WTC11 (cell line): Measurements from ENCODE around the gene POLR1G. TPM values are rescaled to one million over a fixed set of nuclear protein-coding genes. Genes with fewer than 3 reads are reported as not detected.

Experiments
- ATAC-seq: fragments of 200-7000 bp; cut with Tn5 transposase; 2 replicates; pipeline ENCODE4 v1.10.0; 2021; ENCODE audit warnings: mild to moderate bottlenecking, moderate library complexity
- CTCF ChIA-PET: fragments of 300-600 bp; sonication (Branson Sonifier 250); formaldehyde crosslinking; loops from one replicate; lab custom pipeline; 2021; ENCODE audit warnings: antibody characterized with exemption; lab: Charles Lee
- POLR2A ChIA-PET: fragments of 350-600 bp; sonication (Branson Sonifier 250); formaldehyde crosslinking; loops from one replicate; lab custom pipeline; 2021; ENCODE audit warnings: antibody characterized with exemption; lab: Charles Lee
- DNase-seq: peaks from one replicate; pipeline ENCODE4 v3.0.0; 2021; ENCODE audit warnings: low spot score
- H3K27ac Mint-ChIP-seq: 2 replicates; pipeline ENCODE4 v1.8.0; 2021; ENCODE audit warnings: mixed read lengths
- H3K27me3 Mint-ChIP-seq: 2 replicates; pipeline ENCODE4 v1.8.0; 2021; ENCODE audit warnings: low read depth, mild to moderate bottlenecking, moderate library complexity, mixed read lengths
- H3K36me3 Mint-ChIP-seq: 2 replicates; pipeline ENCODE4 v1.8.0; 2021; ENCODE audit warnings: mixed read lengths
- H3K4me1 Mint-ChIP-seq: 2 replicates; pipeline ENCODE4 v1.8.0; 2022; ENCODE audit warnings: mixed read lengths
- H3K4me3 Mint-ChIP-seq: 2 replicates; pipeline ENCODE4 v1.8.0; 2021; ENCODE audit warnings: mild to moderate bottlenecking, moderate library complexity, mixed read lengths
- H3K9me3 Mint-ChIP-seq: 2 replicates; pipeline ENCODE4 v1.8.0; 2021; ENCODE audit warnings: mixed read lengths
- GTF2I ChIP-seq: fragments of 250-450 bp; sonication (Bioruptor Pico); conservative IDR thresholded peaks from 2 replicates; pipeline ENCODE4 v1.4.0; 2021; ENCODE audit warnings: mild to moderate bottlenecking
- ZBTB21 ChIP-seq: sonication (generic); formaldehyde crosslinking; IDR thresholded peaks from 2 replicates; pipeline ENCODE4 v1.8.1; 2023; ENCODE audit warnings: mild to moderate bottlenecking, missing genetic modification reagents, borderline replicate concordance
- ZNF121 ChIP-seq: sonication (generic); formaldehyde crosslinking; IDR thresholded peaks from 2 replicates; pipeline ENCODE4 v1.8.0; 2023; ENCODE audit warnings: missing genetic modification reagents
- microRNA-seq: library from miRNA; unstranded; fragments of <30 nt; microRNA quantifications from one replicate; pipeline ENCODE4 v1.2.0, GENCODE V29; 2022; ENCODE audit warnings: borderline number of aligned reads
- total RNA-seq: library from RNA; stranded (reverse); gene quantifications from 3 replicates; pipeline ENCODE4 v1.2.3, GENCODE V29; 2021
- TF ChIP-seq, protein P1 (sequence below): sonication (generic); formaldehyde crosslinking; conservative IDR thresholded peaks from 2 replicates; pipeline ENCODE4 v1.8.1; 2022; ENCODE audit warnings: mild to moderate bottlenecking, missing genetic modification reagents

The POLR1G gene
- total RNA-seq, 1 experiment from 2014 or later: 38.1 TPM

DNA sequence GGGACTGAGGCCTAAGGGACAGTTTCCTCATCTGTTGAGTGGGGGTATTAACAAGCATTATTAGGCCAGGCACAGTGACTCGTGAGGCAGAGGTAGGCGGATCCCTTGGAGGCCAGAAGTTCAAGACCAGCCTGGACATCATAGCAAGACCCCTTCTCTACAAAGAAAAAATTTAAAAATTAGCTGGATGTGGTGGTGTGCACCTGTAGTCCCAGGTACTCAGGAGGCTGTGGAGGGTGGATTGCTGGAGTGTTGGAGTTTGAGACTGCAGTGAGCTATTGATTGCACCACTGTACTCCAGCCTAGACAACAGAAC lies 50.0 kb downstream of the POLR1G start:
- CTCF ChIA-PET: interaction anchor here (0.6 to 3.2 kb wide), 6 partner anchors 11 to 309 kb away, joined by 3 to 21 read pairs (median 16); partner anchors contain the start of gene FOSB
- H3K4me3 Mint-ChIP-seq: no peak overlapping the region

DNA sequence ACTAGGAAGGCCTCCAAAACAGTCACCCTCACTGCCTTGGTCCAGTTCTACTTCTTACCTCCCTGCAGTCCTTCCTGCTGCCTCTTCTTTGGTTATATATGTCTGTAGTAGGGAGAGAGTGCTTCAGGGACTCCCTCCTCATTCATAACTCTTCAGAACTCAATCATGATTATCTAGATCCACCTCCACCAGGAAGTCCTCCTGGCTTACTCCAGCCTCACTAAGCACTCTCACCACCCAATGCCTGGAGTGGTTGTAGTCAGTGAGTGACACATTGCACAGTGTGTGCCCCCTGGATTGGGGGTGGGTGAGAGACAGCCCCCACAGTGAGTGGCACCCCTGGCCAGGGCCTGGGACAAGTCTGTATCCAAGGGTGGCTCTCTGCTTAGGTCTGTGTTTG lies 51.3 kb downstream of the POLR1G start:
- H3K9me3 Mint-ChIP-seq: no peaks in the 10 kb centered on the region
- H3K27me3 Mint-ChIP-seq: peaks cover 22% of the 10 kb centered on the region
- TF ChIP-seq GTF2I (CRISPR knock-in tag) (no peak), ZBTB21 (CRISPR knock-in tag) (no peak)
- ChIA-PET CTCF (interaction anchor here (2.8 kb wide), 1 partner anchor 18 kb away, joined by 21 read pairs; no protein-coding TSS in a partner anchor), POLR2A (no interaction called here)
- H3K4me1 Mint-ChIP-seq: peaks cover 9% of the 10 kb centered on the region
- no peak overlapping the region for H3K4me3 Mint-ChIP-seq
- DNase-seq: no peak
- no peak for ATAC-seq
- H3K36me3 Mint-ChIP-seq: no peaks in the 10 kb centered on the region
- peak overlapping the region; percentile 10; the same call in 1 of the 2 replicates for H3K27ac Mint-ChIP-seq

More for the DNA sequence above, 50.0 kb downstream of the POLR1G start:
- POLR2A ChIA-PET: interaction anchor here (0.6 to 1.0 kb wide), 2 partner anchors 186 to 1009 kb away, joined by 3 read pairs; no protein-coding TSS in a partner anchor
- Mint-ChIP-seq H3K4me1 (peaks cover 9% of the 10 kb centered on the region), H3K9me3 (no peaks in the 10 kb centered on the region), H3K27me3 (peaks cover 35% of the 10 kb centered on the region), H3K36me3 (no peaks in the 10 kb centered on the region), H3K27ac (no peak overlapping the region)
- DNase-seq (no peak), ATAC-seq (no peak)
- TF ChIP-seq ZNF121 (peak; percentile 75; the same call in 1 of the 2 replicates), GTF2I (CRISPR knock-in tag) (no peak)
- TF ChIP-seq, protein P1, sequence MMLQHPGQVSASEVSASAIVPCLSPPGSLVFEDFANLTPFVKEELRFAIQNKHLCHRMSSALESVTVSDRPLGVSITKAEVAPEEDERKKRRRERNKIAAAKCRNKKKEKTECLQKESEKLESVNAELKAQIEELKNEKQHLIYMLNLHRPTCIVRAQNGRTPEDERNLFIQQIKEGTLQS: no peak

Small RNA genes lying within 50 kb of the gene (microRNA-seq; reads per million reads assigned to microRNA genes)
- gene MIR6088: not detected

Other genes starting within 250 kb of the POLR1G start
- gene NKPD1, start 245.7 kb upstream of the POLR1G start, total RNA-seq: 0.57 to 1.1 TPM (median 0.76 TPM) in 3 replicates
- 59.7 to 75.8 TPM (median 67.1 TPM) in 3 replicates for gene TRAPPC6A, start 228.4 kb upstream of the POLR1G start, total RNA-seq
- gene BLOC1S3, start 227.9 kb upstream of the POLR1G start, total RNA-seq: 9.0 to 10.8 TPM (median 10.0 TPM) in 3 replicates
- gene EXOC3L2, start 161.2 kb upstream of the POLR1G start, total RNA-seq: 2.7 to 3.5 TPM (median 3.1 TPM) in 3 replicates
- 58.5 to 60.8 TPM (median 58.6 TPM) in 3 replicates for gene MARK4, start 155.4 kb upstream of the POLR1G start, total RNA-seq
- not detected in 3 replicates for gene CKM, start 83.8 kb upstream of the POLR1G start, total RNA-seq
- gene KLC3, start 65.9 kb upstream of the POLR1G start, total RNA-seq: 5.2 to 6.5 TPM (median 5.3 TPM) in 3 replicates
- gene ERCC2, start 36.1 kb upstream of the POLR1G start, total RNA-seq: 102 to 113 TPM (median 109 TPM) in 3 replicates
- gene PPP1R13L, start 1.6 kb upstream of the POLR1G start, total RNA-seq: 27.5 to 38.1 TPM (median 35.2 TPM) in 3 replicates
- 43.7 to 60.6 TPM (median 60.1 TPM) in 3 replicates for gene ERCC1, start 17.3 kb downstream of the POLR1G start, total RNA-seq
- 2.3 to 7.2 TPM (median 5.4 TPM) in 3 replicates for gene FOSB, start 61.4 kb downstream of the POLR1G start, total RNA-seq
- gene RTN2, start 90.4 kb downstream of the POLR1G start, total RNA-seq: 25.1 to 27.8 TPM (median 27.4 TPM) in 3 replicates
- gene PPM1N, start 91.8 kb downstream of the POLR1G start, total RNA-seq: 10.3 to 15.1 TPM (median 14.2 TPM) in 3 replicates
- 143 to 146 TPM (median 144 TPM) in 3 replicates for gene VASP, start 100.8 kb downstream of the POLR1G start, total RNA-seq
- gene OPA3, start 178.2 kb downstream of the POLR1G start, total RNA-seq: 10.1 to 16.1 TPM (median 14.9 TPM) in 3 replicates
- gene GPR4, start 195.6 kb downstream of the POLR1G start, total RNA-seq: 0.11 to 0.48 TPM (median 0.44 TPM) in 3 replicates
- 51.5 to 63.3 TPM (median 62.5 TPM) in 3 replicates for gene EML2, start 232.8 kb downstream of the POLR1G start, total RNA-seq